Right renal cortex interstitium (tissue), 3 donors: ENCODE data around the gene DDR1. TPM values are rescaled to one million over a fixed set of nuclear protein-coding genes. Genes with fewer than 3 reads are reported as not detected.
"Not testable (repeated sequence)": the region's sequence is repeated elsewhere in the genome, so short reads cannot be mapped to it uniquely, and the experiment has no call there.

Experiments used
- DNase-seq, 3 donors: peaks; one replicate each; pipeline ENCODE4 v3.0.0-alpha.2; 2013; ENCODE audit warnings: low read depth in 3 of 3, low spot score in 2 of 3
- polyA plus RNA-seq, 3 donors: library from polyadenylated mRNA; unstranded; fragments of 120-200 nt; gene quantifications; one replicate each; pipeline ENCODE4 v1.2.1, GENCODE V29; 2013; ENCODE audit not compliant: insufficient read length in 3 of 3

Gene DDR1
- polyA plus RNA-seq, 3 donors: 139 to 163 (median 149) TPM

DNA sequence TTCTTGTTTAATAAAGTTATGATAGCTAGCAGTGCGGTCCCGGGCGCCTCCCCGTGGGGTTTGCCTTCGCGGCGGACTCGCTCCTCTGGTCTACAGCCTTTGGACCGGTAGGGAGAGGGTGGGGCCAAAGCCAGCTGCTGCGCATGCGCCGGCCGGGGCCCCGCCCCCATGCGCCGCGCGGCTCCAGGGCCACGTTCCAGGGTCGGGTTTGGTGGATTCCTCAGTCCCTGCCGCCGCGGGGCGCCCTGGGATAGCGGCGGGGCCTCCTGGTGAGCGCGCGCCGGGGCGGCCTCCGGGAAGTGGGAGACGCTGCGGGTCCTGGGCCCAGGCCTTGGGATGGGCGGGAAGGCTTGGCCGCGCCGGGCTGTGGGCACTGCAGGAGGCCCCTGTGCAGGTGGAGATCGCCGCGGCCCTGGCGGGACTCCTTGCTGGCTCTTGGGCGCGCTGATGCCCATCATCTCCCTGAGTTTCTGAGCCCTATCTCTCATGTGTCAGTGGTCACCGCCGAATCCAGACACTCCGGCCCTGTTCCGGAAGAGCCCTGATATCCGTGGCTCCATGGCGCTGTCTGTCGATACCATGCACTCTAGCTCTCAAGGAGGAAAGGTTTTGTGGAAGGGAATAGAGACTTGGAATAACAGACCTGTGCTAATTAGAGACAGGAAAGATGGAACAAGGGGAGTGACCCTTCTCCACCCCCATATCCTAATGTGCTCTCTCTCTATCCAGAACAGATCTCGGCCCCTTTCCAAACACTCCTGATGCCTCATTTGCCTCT is 29.9 kb downstream of the DDR1 start, which contains the start of gene VARS2:
Gene VARS2 (plus strand): TSS at position 163 of the 778 bp plus-strand sequence. CDS start 599 bp downstream, at position 762.
- peak; percentile 81 to 88 (median 87) for DNase-seq

DNA sequence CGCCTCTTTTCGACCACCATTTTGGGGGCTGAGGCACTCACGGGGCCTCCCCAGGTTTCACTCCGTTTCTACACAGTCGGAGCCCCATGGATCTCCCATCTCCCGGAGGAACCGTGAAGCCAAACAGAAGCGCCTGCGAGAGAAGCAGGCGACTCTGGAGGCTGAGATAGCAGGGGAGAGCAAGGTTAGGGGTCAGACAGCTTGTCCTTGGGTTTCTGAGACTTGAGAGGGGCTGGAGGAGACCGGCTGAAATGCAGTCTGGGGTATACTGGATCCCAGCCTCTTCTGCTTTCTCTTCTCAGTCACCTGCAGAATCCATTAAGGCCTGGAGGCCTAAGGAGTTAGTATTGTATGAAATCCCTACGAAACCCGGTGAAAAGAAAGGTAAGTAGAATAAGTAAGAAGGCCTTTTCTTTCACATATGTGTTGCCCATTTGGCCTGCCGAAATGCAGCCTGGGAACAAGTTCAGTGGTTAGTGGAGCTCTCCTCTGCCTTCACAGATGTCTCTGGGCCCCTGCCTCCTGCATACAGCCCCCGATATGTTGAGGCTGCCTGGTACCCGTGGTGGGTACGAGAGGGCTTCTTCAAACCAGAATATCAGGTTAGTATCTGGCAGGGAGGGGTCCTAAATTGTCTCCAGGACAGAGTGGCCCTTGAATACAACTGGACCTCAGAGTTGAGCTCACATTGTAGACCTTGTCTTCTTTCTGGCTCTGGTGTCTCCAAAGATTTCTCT is 30.7 kb downstream of the DDR1 start:
- no peak for DNase-seq

GRCh38 chr6:30915591-30915946 is 31.2 kb downstream of the DDR1 start:
- peak in 2 of 3 donors; percentile 53 to 71 for DNase-seq

- DNase-seq: no peak
Observed at GRCh38 chr6:30917041-30917440, 32.7 kb downstream of the DDR1 start.

DNA sequence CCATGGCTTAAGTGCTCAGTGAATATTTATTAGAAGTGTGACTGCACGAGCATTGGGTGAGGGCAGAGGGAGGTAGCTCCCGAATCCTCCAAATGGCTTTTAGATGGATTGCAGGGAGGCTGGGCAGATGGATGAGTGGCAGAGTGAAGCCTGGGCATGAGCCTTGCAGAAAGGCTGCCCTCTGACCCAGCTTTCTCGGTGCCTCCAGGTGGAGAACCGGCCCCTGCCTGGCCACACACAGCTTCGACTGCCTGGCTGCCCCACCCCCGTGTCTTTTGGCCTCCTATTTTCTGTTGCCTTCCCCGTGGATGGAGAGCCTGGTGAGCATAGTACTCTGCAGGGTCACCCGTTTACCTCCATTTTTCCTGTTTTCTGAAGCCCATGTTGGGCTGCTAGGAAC is 33.2 kb downstream of the DDR1 start:
- DNase-seq: no peak

DNA sequence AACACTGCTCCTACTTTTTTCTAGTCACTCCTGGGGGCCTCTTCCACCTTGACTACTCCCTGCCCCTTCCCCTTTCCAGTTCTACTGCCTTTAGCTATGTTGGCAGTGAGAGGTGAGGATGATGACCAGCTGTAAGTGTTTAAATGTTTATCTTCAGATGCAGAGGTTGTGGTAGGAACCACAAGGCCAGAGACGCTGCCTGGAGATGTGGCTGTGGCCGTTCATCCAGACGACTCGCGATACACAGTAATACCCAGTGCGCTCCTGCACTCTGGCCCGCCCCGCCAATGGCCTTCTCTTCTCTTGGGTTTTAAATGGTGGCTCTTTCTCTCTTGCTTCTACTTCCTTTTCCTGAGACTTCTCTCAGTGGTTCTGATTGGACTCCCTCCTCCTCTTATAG is 34.4 kb downstream of the DDR1 start:
- DNase-seq: no peak

- no peak for DNase-seq
Observed at GRCh38 chr6:30922447-30922852, 38.1 kb downstream of the DDR1 start.

DNA sequence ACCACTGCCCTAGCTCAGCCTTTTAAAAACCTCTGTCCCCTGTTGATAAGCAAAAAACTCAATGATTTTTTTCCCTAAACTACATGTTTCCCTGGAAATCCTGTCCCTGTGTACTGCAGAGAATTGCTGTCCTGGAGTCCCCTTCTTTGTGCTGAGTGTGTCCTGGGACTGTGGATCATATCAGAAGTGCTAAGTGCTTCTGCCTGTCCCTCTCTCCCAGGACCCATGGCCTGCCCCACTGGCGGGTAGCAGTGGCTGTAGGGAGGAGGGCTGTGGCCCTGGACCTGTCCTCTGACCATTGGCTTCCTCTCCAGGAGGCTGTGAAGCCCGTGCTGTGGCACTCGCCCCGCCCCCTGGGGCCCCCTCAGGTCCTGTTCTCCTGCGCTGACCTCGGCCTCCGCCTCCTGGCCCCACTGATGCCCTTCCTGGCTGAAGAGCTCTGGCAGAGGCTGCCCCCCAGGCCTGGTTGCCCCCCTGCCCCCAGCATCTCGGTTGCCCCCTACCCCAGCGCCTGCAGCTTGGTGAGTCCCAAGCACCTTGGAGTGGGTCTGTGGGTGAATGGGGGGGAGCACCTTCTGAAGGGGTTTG is 39.8 kb downstream of the DDR1 start:
- DNase-seq: not testable (repeated sequence)

DNA sequence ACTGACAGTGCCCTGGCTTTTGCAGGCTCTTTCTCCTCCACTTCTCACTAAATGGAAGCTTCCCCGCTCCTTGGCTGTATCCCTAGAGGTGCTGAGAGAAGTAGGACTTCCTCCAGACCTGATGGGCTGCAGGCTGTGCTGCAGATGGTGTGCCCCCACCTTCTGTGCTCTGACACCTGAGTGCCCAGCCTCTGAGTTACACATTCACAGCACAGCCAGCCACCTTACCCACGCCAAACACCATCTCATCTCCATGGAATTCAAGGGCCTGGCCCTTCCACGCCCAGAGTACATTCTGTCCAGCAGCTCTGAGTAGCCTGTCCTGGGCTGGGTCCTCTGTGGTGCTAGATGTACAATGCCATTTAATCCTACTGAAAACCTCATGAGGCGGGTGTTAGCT is 42.3 kb downstream of the DDR1 start:
- DNase-seq: no peak

- DNase-seq: not testable (repeated sequence)
Observed at GRCh38 chr6:30927080-30927479, 42.8 kb downstream of the DDR1 start.

- DNase-seq: no peak
Observed at GRCh38 chr6:30928677-30929076, 44.4 kb downstream of the DDR1 start.

DNA sequence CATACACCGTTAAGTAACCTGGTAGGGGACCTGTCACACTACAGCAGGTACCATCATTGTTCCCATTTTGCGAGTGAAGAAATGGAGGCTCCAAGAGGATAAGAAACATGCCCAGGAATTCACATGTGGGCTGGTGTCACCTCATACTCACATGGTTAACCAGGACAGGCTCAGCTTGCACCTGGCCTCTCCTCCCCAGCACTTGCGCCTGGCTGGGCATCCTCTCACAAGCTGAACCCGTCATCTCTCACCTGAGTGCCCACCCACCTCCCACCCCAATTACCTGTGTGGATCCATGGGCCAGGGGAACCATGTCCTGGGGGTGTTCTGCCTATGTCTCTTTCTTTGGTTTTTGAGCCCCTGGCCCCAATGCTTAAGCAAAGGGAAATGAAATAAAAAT is 46.2 kb downstream of the DDR1 start:
- DNase-seq: no peak

DNA sequence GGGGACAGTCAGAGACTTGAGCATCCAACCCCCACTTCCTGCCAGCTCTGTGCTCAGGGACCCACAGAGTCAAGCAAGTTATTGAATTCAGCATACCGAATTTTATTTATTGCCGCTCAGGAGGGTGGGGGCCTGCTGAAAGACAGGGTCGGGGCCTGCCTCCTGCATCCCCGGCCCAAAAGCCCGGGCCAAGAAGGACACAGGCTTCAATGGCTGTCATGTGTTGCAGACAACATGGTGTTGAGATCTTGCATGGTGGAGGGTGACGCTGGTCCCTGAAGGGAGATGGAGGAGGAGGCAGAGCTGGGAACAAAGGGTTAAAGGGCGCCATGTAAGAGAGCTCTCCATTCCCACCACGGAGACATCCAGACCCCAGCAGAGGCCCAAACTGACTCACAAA is 47.0 kb downstream of the DDR1 start:
- no peak for DNase-seq

DNA sequence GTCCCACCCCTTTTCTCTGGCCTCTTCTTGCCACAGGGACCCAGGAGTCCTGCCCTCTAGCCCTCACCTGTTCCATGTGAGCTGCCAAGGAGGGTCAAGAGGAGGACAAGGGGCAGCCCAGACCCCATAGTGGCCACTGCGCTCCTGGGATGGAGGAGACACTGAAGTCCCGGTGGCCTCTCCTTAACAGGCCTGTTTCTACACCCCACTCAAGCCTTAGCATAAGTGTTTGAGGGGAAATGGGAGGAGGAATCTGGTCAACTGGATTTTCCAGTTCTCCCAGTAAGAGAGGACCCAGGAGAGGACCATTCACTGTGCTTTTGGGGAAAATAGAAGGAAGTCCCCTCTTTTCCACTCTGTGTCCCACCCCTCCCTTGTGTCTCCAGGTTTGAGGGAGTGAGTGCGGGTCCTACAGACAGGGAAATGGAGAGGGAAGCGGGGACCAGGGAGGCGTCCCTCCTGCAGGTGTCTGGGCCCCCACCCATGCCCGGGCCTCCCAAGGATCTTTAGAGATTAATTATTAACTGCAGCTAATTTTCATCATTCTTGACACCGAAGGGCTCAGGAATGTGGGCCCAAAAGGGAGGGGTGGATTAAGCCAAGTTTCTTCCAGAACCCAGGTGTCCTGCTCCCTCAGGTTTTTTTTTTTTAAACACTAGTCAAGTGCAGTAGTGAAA is 47.8 kb downstream of the DDR1 start, which contains the start of gene SFTA2:
Gene SFTA2 (minus strand): TSS at position 202 of the 677 bp plus-strand sequence. CDS start 74 bp downstream, at position 128.
- no peak for DNase-seq

- DNase-seq: no peak
Observed at GRCh38 chr6:30932665-30933365, 48.5 kb downstream of the DDR1 start.

GRCh38 chr6:30935018-30935417 is 50.7 kb downstream of the DDR1 start:
- DNase-seq: no peak

GRCh38 chr6:30937265-30937664 is 52.9 kb downstream of the DDR1 start:
- no peak for DNase-seq

DNA sequence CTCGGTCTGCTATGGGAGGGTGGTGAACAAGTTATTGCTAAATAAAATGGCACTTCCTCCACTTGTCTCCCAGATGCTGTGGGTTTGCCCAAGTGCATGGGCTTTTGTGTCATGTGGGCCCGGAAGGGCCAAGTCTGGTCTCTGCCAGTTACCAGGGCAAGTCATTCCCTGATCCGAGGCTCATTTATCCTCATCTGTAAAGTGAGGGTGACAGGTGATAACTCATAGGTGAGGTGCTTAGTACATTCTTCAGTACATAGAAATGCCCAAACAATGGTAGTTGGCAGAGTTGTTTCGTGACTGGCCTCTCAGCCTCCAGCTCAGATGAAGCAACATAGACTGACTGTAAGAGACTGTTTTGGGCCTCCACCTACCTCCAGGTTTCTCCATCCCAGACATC is 54.4 kb downstream of the DDR1 start:
- no peak for DNase-seq

DNA sequence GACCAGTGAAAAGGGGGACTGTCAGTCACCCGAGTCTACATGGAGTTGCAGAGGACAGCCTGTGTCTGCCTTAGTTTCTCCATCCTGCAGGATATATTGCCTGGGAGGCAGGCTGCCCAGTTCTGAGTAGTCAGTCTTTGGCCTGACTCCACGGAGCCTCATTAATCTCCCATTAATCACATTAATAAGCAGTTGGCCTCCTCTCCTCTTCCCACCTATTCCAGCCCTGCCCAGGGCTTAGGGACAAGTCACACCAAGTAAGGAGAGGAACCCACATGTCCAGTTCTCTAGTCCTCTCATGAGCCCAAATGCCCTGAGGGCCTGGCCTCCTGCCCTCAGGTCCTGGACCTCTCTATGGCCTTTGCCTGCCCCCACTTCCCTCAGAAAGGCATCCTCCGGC is 55.2 kb downstream of the DDR1 start:
- no peak for DNase-seq

DNA sequence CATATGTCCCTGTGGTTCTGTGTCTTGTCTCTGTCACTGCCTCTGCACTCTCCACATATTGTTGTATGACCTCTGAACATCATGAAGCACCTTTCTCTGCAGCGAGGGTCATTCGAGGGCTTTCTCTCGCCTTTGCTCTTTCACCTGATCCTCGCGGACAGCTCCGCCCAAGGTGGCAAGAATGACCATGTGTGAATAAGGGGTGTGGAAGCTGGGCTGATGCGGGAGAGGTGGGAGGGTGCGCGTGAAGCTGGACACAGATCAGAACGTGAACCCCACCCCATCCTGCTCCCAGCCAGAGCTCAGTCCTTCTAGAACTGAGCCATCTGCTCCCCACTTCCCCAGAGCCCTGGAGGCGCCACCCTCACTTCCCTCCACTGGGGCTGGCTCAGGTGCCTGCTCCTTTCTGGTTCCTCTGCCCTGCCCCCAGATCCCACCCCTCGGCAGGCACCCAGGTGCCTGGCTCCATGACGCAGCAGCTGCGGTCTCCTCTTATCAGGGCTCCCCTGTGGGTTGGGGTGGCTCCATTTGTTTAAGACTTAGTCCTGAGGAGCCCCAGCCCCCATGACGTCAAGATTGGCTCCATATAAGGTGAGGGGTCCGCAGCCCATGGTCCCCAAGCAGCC is 56.2 kb downstream of the DDR1 start, which contains the start of gene MUCL3:
Gene MUCL3 (plus strand): TSS at position 613 of the 626 bp plus-strand sequence. CDS start 27 bp downstream, outside the sequence.
- no peak for DNase-seq
